ENCODE results near the gene HK1.
"Not testable (repeated sequence)": the region's sequence is repeated elsewhere in the genome, so short reads cannot be mapped to it uniquely, and the experiment has no call there.

HK1 gene

DNA sequence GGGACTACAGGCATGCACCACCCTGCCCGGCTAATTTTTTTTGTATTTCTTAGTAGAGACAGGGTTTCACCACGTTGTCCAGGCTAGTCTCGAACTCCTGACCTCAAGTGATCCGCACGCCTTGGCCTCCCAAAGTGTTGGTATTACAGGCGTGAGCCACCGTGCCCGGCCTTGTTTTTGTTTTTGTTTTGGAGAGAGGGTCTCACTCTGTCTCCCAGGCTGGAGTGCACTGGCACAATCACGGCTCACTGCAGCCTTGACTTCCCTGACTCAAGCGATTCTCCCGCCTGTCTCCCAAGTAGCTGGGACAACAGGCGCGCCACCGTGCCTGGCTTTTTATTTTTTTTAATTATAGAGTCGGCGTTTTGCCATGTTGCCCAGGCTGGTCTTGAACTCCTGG is 172.1 kb downstream of the HK1 start:
- DNase-seq (ENCODE audit: low spot score), result not testable (repeated sequence)

DNA sequence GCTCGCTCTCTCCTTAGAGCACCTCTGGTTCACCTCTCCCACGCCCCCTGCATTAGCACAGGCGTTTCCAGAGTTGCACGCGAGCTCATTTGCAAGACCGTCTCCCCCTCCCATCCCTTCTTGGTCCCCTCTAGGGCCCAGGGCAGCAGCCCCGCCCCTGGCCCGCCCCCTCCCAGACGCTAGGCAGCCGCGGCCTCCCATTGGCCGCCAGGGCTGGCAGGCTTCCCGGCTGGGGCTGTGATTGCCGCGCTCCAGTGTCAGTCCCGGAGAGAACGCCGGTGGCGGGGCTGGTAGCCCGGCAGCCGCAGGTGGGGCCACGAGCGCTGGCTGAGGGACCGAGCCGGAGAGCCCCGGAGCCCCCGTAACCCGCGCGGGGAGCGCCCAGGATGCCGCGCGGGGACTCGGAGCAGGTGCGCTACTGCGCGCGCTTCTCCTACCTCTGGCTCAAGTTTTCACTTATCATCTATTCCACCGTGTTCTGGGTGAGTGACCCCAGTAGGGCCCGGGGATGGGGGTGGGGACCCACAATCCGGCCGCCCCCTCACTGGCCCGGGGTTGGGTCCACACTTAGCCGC is 173.0 kb downstream of the HK1 start, which contains the start of gene TSPAN15:
Gene TSPAN15 (plus strand): TSS at position 257 of the 575 bp plus-strand sequence. CDS start 130 bp downstream, at position 387.
- peak; percentile 91 for DNase-seq (ENCODE audit: low spot score)
